Liver (tissue), 9 donors: ENCODE results near the gene CYP8B1. TPM values are rescaled to one million over a fixed set of nuclear protein-coding genes. Genes with fewer than 3 reads are reported as not detected.

Experiments used
- DNase-seq: peaks from one replicate; pipeline ENCODE4 v3.0.0-alpha.2; 2017; ENCODE audit warnings: low spot score
- H3K27ac ChIP-seq, 2 donors: one replicate each; pipeline ENCODE4 v1.7.0; 2013; ENCODE audit warnings: inconsistent platforms in 2 of 2, low read length in 2 of 2, control low read depth in 1 of 2, low read depth in 1 of 2, mild to moderate bottlenecking in 1 of 2
- H3K27me3 ChIP-seq, 4 donors: one replicate each; pipeline versions ENCODE4 v1.6.1 to v1.7.0; 2013; ENCODE audit warnings: low read length in 3 of 4, inconsistent platforms in 1 of 4, mild to moderate bottlenecking in 1 of 4, moderate library complexity in 1 of 4; ENCODE audit not compliant: control insufficient read depth in 4 of 4, insufficient read depth in 4 of 4
- H3K36me3 ChIP-seq, 4 donors: one replicate each; pipeline versions ENCODE4 v1.6.1 to v1.7.0; 2013; ENCODE audit warnings: low read length in 3 of 4, mild to moderate bottlenecking in 3 of 4, low read depth in 1 of 4, moderate library complexity in 1 of 4; ENCODE audit not compliant: control insufficient read depth in 4 of 4, insufficient read depth in 3 of 4
- H3K4me1 ChIP-seq, 4 donors: one replicate each; pipeline versions ENCODE4 v1.6.1 to v1.7.0; 2013; ENCODE audit warnings: low read length in 3 of 4, mild to moderate bottlenecking in 3 of 4, moderate library complexity in 1 of 4; ENCODE audit not compliant: control insufficient read depth in 4 of 4, insufficient read depth in 4 of 4
- H3K4me3 ChIP-seq, 3 donors: one replicate each; pipeline versions ENCODE4 v1.6.1 to v1.7.0; 2013; ENCODE audit warnings: low read length in 3 of 3, control low read depth in 1 of 3, low read depth in 1 of 3, mild to moderate bottlenecking in 1 of 3
- H3K9ac ChIP-seq, 2 donors: one replicate each; pipeline ENCODE4 v1.7.0; 2013; ENCODE audit warnings: low read length in 2 of 2, mild to moderate bottlenecking in 2 of 2, moderate library complexity in 2 of 2, control low read depth in 1 of 2, low read depth in 1 of 2
- H3K9me3 ChIP-seq, 4 donors: one replicate each; pipeline versions ENCODE4 v1.6.1 to v1.7.0; 2013; ENCODE audit warnings: low read length in 3 of 4; ENCODE audit not compliant: control insufficient read depth in 4 of 4
- ATF3 ChIP-seq: IDR thresholded peaks from 2 replicates; pipeline ENCODE4 v1.6.1; 2016; ENCODE audit warnings: antibody characterized with exemption
- CTCF ChIP-seq: fragments of 150-350 bp; IDR thresholded peaks from 2 replicates; pipeline ENCODE4 v1.5.1; 2017; ENCODE audit warnings: improper control_type of control experiment, low read depth, low read length; ENCODE audit not compliant: missing input control
- FOXA1 ChIP-seq: IDR thresholded peaks from 2 replicates; pipeline ENCODE4 v1.6.1; 2016; ENCODE audit warnings: antibody characterized with exemption
- FOXA2 ChIP-seq: IDR thresholded peaks from 2 replicates; pipeline ENCODE4 v1.6.1; 2016; ENCODE audit warnings: antibody characterized with exemption
- HNF4A ChIP-seq, 2 donors: conservative IDR thresholded peaks; 2 replicates each; pipeline ENCODE4 v1.6.1; 2016; ENCODE audit warnings: antibody characterized with exemption in 2 of 2, mild to moderate bottlenecking in 2 of 2
- JUND ChIP-seq, 2 donors: IDR thresholded peaks; 2 replicates each; pipeline ENCODE4 v1.6.1; 2016; ENCODE audit warnings: antibody characterized with exemption in 2 of 2
- MAX ChIP-seq: IDR thresholded peaks from 2 replicates; pipeline ENCODE4 v1.6.1; 2016; ENCODE audit warnings: antibody characterized with exemption
- NR2F2 ChIP-seq: IDR thresholded peaks from 2 replicates; pipeline ENCODE4 v1.6.1; 2016; ENCODE audit warnings: antibody characterized with exemption
- RAD21 ChIP-seq, 2 donors: IDR thresholded peaks; 2 replicates each; pipeline ENCODE4 v1.6.1; 2016; ENCODE audit warnings: antibody characterized with exemption in 2 of 2, mild to moderate bottlenecking in 2 of 2
- REST ChIP-seq: IDR thresholded peaks from 2 replicates; pipeline ENCODE4 v1.6.1; 2016; ENCODE audit warnings: antibody characterized with exemption, mild to moderate bottlenecking
- RXRA ChIP-seq, 2 donors: IDR thresholded peaks; 2 replicates each; pipeline ENCODE4 v1.6.1; 2017 to 2018; ENCODE audit warnings: antibody characterized with exemption in 2 of 2, mild to moderate bottlenecking in 1 of 2
- SP1 ChIP-seq: IDR thresholded peaks from 2 replicates; pipeline ENCODE4 v1.6.1; 2018; ENCODE audit warnings: antibody characterized with exemption, mild to moderate bottlenecking
- WGBS: extraction: QIAGEN DNeasy Blood & Tissue Kit; methylation state at CpG from one replicate; pipeline ENCODE4 v1.1.7; 2013; 5-methylcytosine and 5-hydroxymethylcytosine counted together
- polyA plus RNA-seq, 2 donors: library from polyadenylated mRNA; stranded (reverse) in 1 of 2; unstranded in 1 of 2; fragments of 200-250 nt in 1 of 2; fragments of >200 nt in 1 of 2; fragmentation: Nextera tagmentation in 1 of 2; extraction: Ambion mirVana in 1 of 2; gene quantifications; one replicate each; pipeline versions ENCODE4 v1.2.1 to v1.2.3, GENCODE V29; 2013 to 2015
- total RNA-seq, 2 donors: library from RNA; depleted of rRNA; stranded (reverse); fragments of >200 nt; gene quantifications; one replicate each; pipeline ENCODE4 v1.2.3, GENCODE V29; 2014
- donor health status: healthy.
- donor health status: healthy.
- donor health status: healthy.
- donor health status: healthy.
- donor health status: healthy.

Gene CYP8B1
- total and polyA plus RNA-seq, 4 donors: 21.2 to 490 (median 223) TPM

GRCh38 chr3:42871592-42872196, 4.0 kb downstream of the CYP8B1 start (continued):
- no peak for TF ChIP-seq CTCF
- TF ChIP-seq FOXA1: no peak
- no peak for TF ChIP-seq NR2F2
- no peak for TF ChIP-seq REST
- no peak for TF ChIP-seq RXRA (IDR thresholded peaks at IDR 0.05)

- Histone ChIP-seq H3K9ac (no peak overlapping the region), H3K27ac (no peak overlapping the region), H3K9me3 (no peaks in the 10 kb centered on the region), H3K27me3 (no peaks in the 10 kb centered on the region), H3K4me3 (no peak overlapping the region), H3K4me1 (peaks cover 2 to 34% (median 26%) of the 10 kb centered on the region in 4 donors), H3K36me3 (no peaks in the 10 kb centered on the region)
- TF ChIP-seq FOXA1: no peak
- no peak for TF ChIP-seq JUND (IDR thresholded peaks at IDR 0.05)
- no peak for TF ChIP-seq CTCF
- TF ChIP-seq NR2F2: no peak
- TF ChIP-seq HNF4A (conservative IDR thresholded peaks at IDR 0.05): no peak
- no peak for TF ChIP-seq FOXA2
- no peak for TF ChIP-seq ATF3
- TF ChIP-seq MAX: no peak
- no peak for TF ChIP-seq RAD21 (IDR thresholded peaks at IDR 0.05)
- no peak for TF ChIP-seq REST
- TF ChIP-seq SP1: no peak
- TF ChIP-seq RXRA (IDR thresholded peaks at IDR 0.05): no peak
- 82% methylated on average over 5 of the region's 5 CpGs for WGBS
- DNase-seq: no peak
These were observed 6.8 kb downstream of the CYP8B1 start for GRCh38 chr3:42868841-42869240.
